Progenitor cell of endocrine pancreas (in vitro differentiated cells): Measurements from ENCODE around the gene LMLN. TPM values are rescaled to one million over a fixed set of nuclear protein-coding genes. Genes with fewer than 3 reads are reported as not detected.

Experiments used
- DNase-seq: peaks from one replicate; pipeline ENCODE4 v3.0.0; 2021; ENCODE audit warnings: low spot score; ENCODE audit not compliant: unreplicated experiment
- H3K27ac Mint-ChIP-seq: 2 replicates; pipeline ENCODE4 v1.8.0; 2021; ENCODE audit warnings: mild to moderate bottlenecking, moderate library complexity, mixed read lengths
- H3K27me3 Mint-ChIP-seq: 2 replicates; pipeline ENCODE4 v1.8.0; 2021; ENCODE audit warnings: mixed read lengths
- H3K36me3 Mint-ChIP-seq: 2 replicates; pipeline ENCODE4 v1.8.0; 2022; ENCODE audit warnings: mixed read lengths; ENCODE audit not compliant: insufficient read depth
- H3K4me1 Mint-ChIP-seq: 2 replicates; pipeline ENCODE4 v1.8.0; 2021; ENCODE audit warnings: low read depth, mixed read lengths
- H3K4me3 Mint-ChIP-seq: 2 replicates; pipeline ENCODE4 v1.8.0; 2021; ENCODE audit warnings: low read depth, mild to moderate bottlenecking, moderate library complexity, mixed read lengths
- H3K9me3 Mint-ChIP-seq: 2 replicates; pipeline ENCODE4 v1.8.0; 2021; ENCODE audit warnings: low read depth, mixed read lengths
- CTCF ChIP-seq: fragments of 200-600 bp; sonication (generic); IDR thresholded peaks from one replicate; pipeline ENCODE4 v1.5.0; 2021; ENCODE audit warnings: antibody characterized with exemption, mild to moderate bottlenecking; ENCODE audit not compliant: unreplicated experiment
- total RNA-seq: library from RNA; stranded (reverse); gene quantifications from 2 replicates; pipeline ENCODE4 v1.2.1, GENCODE V29; 2021

Gene LMLN
- total RNA-seq, 1 donor from 2014 or later: 14.4 TPM

- Mint-ChIP-seq H3K4me3 (no peak overlapping the region), H3K27me3 (no peaks in the 10 kb centered on the region), H3K36me3 (no peaks in the 10 kb centered on the region), H3K27ac (no peak overlapping the region), H3K4me1 (no peaks in the 10 kb centered on the region), H3K9me3 (no peaks in the 10 kb centered on the region)
- DNase-seq: no peak
- TF ChIP-seq CTCF: no peak
These were observed 23.1 kb upstream of the LMLN start for GRCh38 chr3:197936819-197937384.

- H3K4me1 Mint-ChIP-seq: no peaks in the 10 kb centered on the region
- H3K9me3 Mint-ChIP-seq: no peaks in the 10 kb centered on the region
- H3K27ac Mint-ChIP-seq: no peak overlapping the region
- H3K27me3 Mint-ChIP-seq: no peaks in the 10 kb centered on the region
- no peak for TF ChIP-seq CTCF
- H3K36me3 Mint-ChIP-seq: no peaks in the 10 kb centered on the region
- DNase-seq: no peak
- no peak overlapping the region for H3K4me3 Mint-ChIP-seq
These were observed 19.2 kb upstream of the LMLN start for GRCh38 chr3:197940745-197941384.

GRCh38 chr3:197942956-197943556, 17.0 kb upstream of the LMLN start:
- DNase-seq: no peak
- Mint-ChIP-seq H3K4me1 (no peaks in the 10 kb centered on the region), H3K4me3 (no peak overlapping the region), H3K27ac (no peak overlapping the region), H3K27me3 (no peaks in the 10 kb centered on the region), H3K9me3 (no peaks in the 10 kb centered on the region), H3K36me3 (no peaks in the 10 kb centered on the region)
- peak; percentile 75 for TF ChIP-seq CTCF

- no peak for TF ChIP-seq CTCF
- H3K4me1 Mint-ChIP-seq: peaks cover 23% of the 10 kb centered on the region
- peak overlapping the region; percentile 100 for H3K27ac Mint-ChIP-seq
- no peaks in the 10 kb centered on the region for H3K9me3 Mint-ChIP-seq
- no peaks in the 10 kb centered on the region for H3K27me3 Mint-ChIP-seq
- H3K36me3 Mint-ChIP-seq: peaks cover 18% of the 10 kb centered on the region
- no peak for DNase-seq
- peak overlapping the region; percentile 98 for H3K4me3 Mint-ChIP-seq
These were observed 10.7 kb upstream of the LMLN start for GRCh38 chr3:197949191-197949777.

GRCh38 chr3:197949778-197950676, 10.0 kb upstream of the LMLN start, which contains the start of gene RPL35A:
Gene RPL35A, plus strand, starts transcription at chr3:197950190. Its CDS starts 778 bp downstream, at chr3:197950968.
- peaks cover 23% of the 10 kb centered on the region for H3K4me1 Mint-ChIP-seq
- peak; percentile 70 for DNase-seq
- no peak for TF ChIP-seq CTCF
- peak within 1 kb of the TSS; percentile 100 for H3K27ac Mint-ChIP-seq
- H3K36me3 Mint-ChIP-seq: peaks cover 22% of the 10 kb centered on the region
- peak within 1 kb of the TSS; percentile 98 for H3K4me3 Mint-ChIP-seq
- H3K9me3 Mint-ChIP-seq: no peaks in the 10 kb centered on the region
- H3K27me3 Mint-ChIP-seq: no peaks in the 10 kb centered on the region
